Endothelial cell of umbilical vein (primary cell): Measurements from ENCODE around the gene MEF2A. TPM values are rescaled to one million over a fixed set of nuclear protein-coding genes. Genes with fewer than 3 reads are reported as not detected.

ENCODE experiments used
- BruUV-seq: library from RNA; stranded (reverse); fragments of 400-500 nt; replicated peaks from 2 replicates; lab custom pipeline; 2021; lab: Mats Ljungman, UMichigan
- CTCF ChIA-PET: fragments of 300-600, 350-600 bp; sonication (Branson Sonifier 250); formaldehyde crosslinking; loops from one replicate; lab custom pipeline; 2021; ENCODE audit warnings: antibody characterized with exemption, inconsistent platforms; lab: Charles Lee
- POLR2A ChIA-PET: fragments of 300-600, 350-600 bp; sonication (Branson Sonifier 250); formaldehyde crosslinking; loops from one replicate; lab custom pipeline; 2021; ENCODE audit warnings: antibody characterized with exemption, inconsistent platforms; lab: Charles Lee
- DNase-seq: peaks from one replicate; pipeline ENCODE4 v3.0.0-alpha.2; 2011; ENCODE audit warnings: low read depth, low spot score
- FAIRE-seq: peaks from 2 replicates; lab custom pipeline; 2011; peaks lifted over from hg19 to GRCh38; lab: Jason Lieb, UNC
- H2AFZ ChIP-seq: 2 replicates; pipeline ENCODE4 v1.6.0; 2012; ENCODE audit warnings: low read depth, low read length, control low read depth, inconsistent platforms
- H3K27ac ChIP-seq: 2 replicates; pipeline ENCODE4 v1.5.1; 2011; ENCODE audit warnings: low read depth, mild to moderate bottlenecking, control low read depth, low read length, moderate library complexity; ENCODE audit not compliant: insufficient read depth
- H3K27me3 ChIP-seq, 2 experiments: 2 replicates each; pipeline versions ENCODE4 v1.6.0 to v1.6.1; 2011; ENCODE audit warnings: low read length in 2 of 2, mixed read lengths in 1 of 2; ENCODE audit not compliant: control insufficient read depth in 2 of 2, insufficient read depth in 2 of 2
- H3K36me3 ChIP-seq, 2 experiments: 2 replicates in 1 of 2; 3 replicates in 1 of 2; pipeline ENCODE4 v1.5.1; 2011; ENCODE audit warnings: low read length in 2 of 2, mild to moderate bottlenecking in 1 of 2, moderate library complexity in 1 of 2; ENCODE audit not compliant: control insufficient read depth in 2 of 2, insufficient read depth in 2 of 2; ENCODE audit errors: extremely low read depth in 1 of 2
- H3K4me1 ChIP-seq: 3 replicates; pipeline ENCODE4 v1.5.1; 2011; ENCODE audit warnings: mild to moderate bottlenecking, low read length; ENCODE audit not compliant: control insufficient read depth, insufficient read depth; ENCODE audit errors: extremely low read depth
- H3K4me2 ChIP-seq: 2 replicates; pipeline ENCODE4 v1.6.1; 2011; ENCODE audit warnings: low read length, control low read depth, mixed read lengths; ENCODE audit not compliant: insufficient read depth
- H3K4me3 ChIP-seq, 3 experiments: fragments of 200-600 bp in 1 of 3; sonication (generic), shearing (Covaris generic) in 1 of 3; replicated peaks in 1 of 3; 2 replicates each; pipeline ENCODE4 v1.5.1; 2011 to 2016; ENCODE audit warnings: control low read depth in 3 of 3, low read length in 3 of 3, mild to moderate bottlenecking in 2 of 3, inconsistent platforms in 1 of 3, low read depth in 1 of 3, moderate library complexity in 1 of 3; ENCODE audit not compliant: insufficient read depth in 1 of 3
- H3K79me2 ChIP-seq: 2 replicates; pipeline ENCODE4 v1.6.0; 2012; ENCODE audit warnings: low read length, inconsistent platforms; ENCODE audit not compliant: control insufficient read depth, insufficient read depth
- H3K9ac ChIP-seq: replicated peaks from 2 replicates; pipeline ENCODE3; 2011; ENCODE audit warnings: low read length, control low read depth; ENCODE audit not compliant: insufficient read depth; ENCODE audit errors: extremely low read depth
- H3K9me1 ChIP-seq: replicated peaks from 3 replicates; pipeline ENCODE4 v1.6.0; 2011; ENCODE audit warnings: mild to moderate bottlenecking, low read length; ENCODE audit not compliant: control insufficient read depth, insufficient read depth; ENCODE audit errors: extremely low read depth
- H3K9me3 ChIP-seq: replicated peaks from 2 replicates; pipeline ENCODE4 v1.5.1; 2012; ENCODE audit warnings: low read length, inconsistent platforms; ENCODE audit not compliant: control insufficient read depth, insufficient read depth
- H4K20me1 ChIP-seq: replicated peaks from 2 replicates; pipeline ENCODE3; 2011; ENCODE audit warnings: mild to moderate bottlenecking, low read length; ENCODE audit not compliant: control insufficient read depth, insufficient read depth; ENCODE audit errors: extremely low read depth
- CTCF ChIP-seq, 2 donors: IDR thresholded peaks; 1 replicate in 1 of 2; 2 replicates in 1 of 2; pipeline ENCODE4 v1.5.1; 2011; ENCODE audit warnings: low read length in 2 of 2, mild to moderate bottlenecking in 2 of 2, moderate library complexity in 2 of 2, control low read depth in 1 of 2, inconsistent platforms in 1 of 2, low read depth in 1 of 2; ENCODE audit not compliant: insufficient read depth in 1 of 2; ENCODE audit errors: extremely low read depth in 1 of 2
- EZH2 ChIP-seq: IDR thresholded peaks from 2 replicates; pipeline ENCODE4 v1.6.1; 2012; ENCODE audit warnings: borderline replicate concordance, low read depth, mild to moderate bottlenecking, moderate library complexity, low read length, inconsistent platforms; ENCODE audit not compliant: severe bottlenecking
- FOS ChIP-seq: IDR thresholded peaks from 2 replicates; pipeline ENCODE4 v1.6.1; 2011; ENCODE audit warnings: mild to moderate bottlenecking, low read length, moderate library complexity, borderline replicate concordance; ENCODE audit not compliant: insufficient read depth
- GATA2 ChIP-seq: IDR thresholded peaks from 2 replicates; pipeline ENCODE4 v1.7.0; 2011; ENCODE audit warnings: low read depth, mild to moderate bottlenecking, moderate library complexity, mixed read lengths, low read length; ENCODE audit not compliant: insufficient read length, insufficient read depth
- JUN ChIP-seq: IDR thresholded peaks from 2 replicates; pipeline ENCODE4 v1.6.1; 2011; ENCODE audit warnings: borderline replicate concordance, low read depth; ENCODE audit not compliant: insufficient read length, insufficient read depth
- MAX ChIP-seq: IDR thresholded peaks from 2 replicates; pipeline ENCODE4 v1.6.1; 2011; ENCODE audit not compliant: insufficient read depth, insufficient read length
- MYC ChIP-seq: IDR thresholded peaks from one replicate; pipeline ENCODE4 v1.6.1; 2011; ENCODE audit warnings: mild to moderate bottlenecking, low read depth, low read length
- POLR2A ChIP-seq: IDR thresholded peaks from 2 replicates; pipeline ENCODE4 v1.6.1; 2012; ENCODE audit warnings: low read depth, mild to moderate bottlenecking, control low read depth, low read length
- POLR2AphosphoS5 ChIP-seq: IDR thresholded peaks from 2 replicates; pipeline ENCODE4 v1.6.1; 2012; ENCODE audit warnings: low read depth, mild to moderate bottlenecking, control low read depth, low read length, moderate library complexity; ENCODE audit not compliant: insufficient read depth
- dilution Hi-C: fragments of 300-500 bp; cut with MboI; formaldehyde crosslinking; loops from one replicate; pipeline ENCODE4 v1.15.0; 2019; ENCODE audit warnings: low sequenced_read_pairs; ENCODE audit not compliant: extremely low pct_ligation_motif_present
- intact Hi-C: fragments of 100-400 bp; cut with micrococcal nuclease; formaldehyde crosslinking; loops from one replicate; pipeline ENCODE4 v1.10.0; 2022
- polyA plus RNA-seq, 4 experiments: library from polyadenylated mRNA; depleted of rRNA in 3 of 4; stranded (reverse) in 3 of 4; unstranded in 1 of 4; fragments of >200 nt; gene quantifications; 2 replicates each; pipeline versions ENCODE4 v1.2.1 to v1.2.3, GENCODE V29; 2011 to 2012; ENCODE audit warnings: missing spikeins in 1 of 4
- total RNA-seq: library from RNA; stranded (reverse); gene quantifications from 2 replicates; pipeline ENCODE4 v1.2.3, GENCODE V29; 2021

MEF2A gene
- total and polyA plus RNA-seq, 2 donors (not counting 3 experiments of a cell fraction or from before 2014, with no cell fraction given) = 38.0 to 45.3 TPM

- Histone ChIP-seq H3K9me3 (no peaks in the 10 kb centered on the region), H3K27me3 (no peaks in the 10 kb centered on the region), H3K9me1 (no peaks in the 10 kb centered on the region), H3K4me1 (peaks cover 5% of the 10 kb centered on the region), H4K20me1 (peaks cover 11% of the 10 kb centered on the region), H3K4me3 (no peak overlapping the region), H3K36me3 (no peaks in the 10 kb centered on the region), H2AFZ (no peak overlapping the region), H3K79me2 (peaks cover 82% of the 10 kb centered on the region), H3K4me2 (no peak overlapping the region), H3K27ac (no peak overlapping the region), H3K9ac (no peak overlapping the region)
- DNase-seq = peak; percentile 50
- TF ChIP-seq POLR2A = no peak
- no peak for TF ChIP-seq EZH2
- TF ChIP-seq GATA2 = no peak
- no peak for TF ChIP-seq FOS
- TF ChIP-seq POLR2AphosphoS5 = no peak
- no peak for TF ChIP-seq MYC
- TF ChIP-seq MAX = no peak
- TF ChIP-seq CTCF (IDR thresholded peaks at IDR 0.05; ENCODE audit: extremely low read depth in 1 of 2, insufficient read depth in 1 of 2, low read depth in 1 of 2, low read length in 2 of 2) = no peak
- TF ChIP-seq JUN = no peak
- FAIRE-seq = no peak
- ChIA-PET CTCF (interaction anchor here (1.0 to 2.0 kb wide), 5 partner anchors 11 to 320 kb away, joined by 3 to 8 read pairs (median 3); no protein-coding TSS in a partner anchor), POLR2A (no interaction called here)
- intact Hi-C loops = no loop called here
- BruUV-seq = no TSS peak
- dilution Hi-C loops = no loop called here
These were observed 26.5 kb downstream of the MEF2A start for GRCh38 chr15:99592145-99592791.
